ENCODE data around the gene NEUROG3.
"Not testable (repeated sequence)": the region's sequence is repeated elsewhere in the genome, so short reads cannot be mapped to it uniquely, and the experiment has no call there.

The NEUROG3 gene

DNA sequence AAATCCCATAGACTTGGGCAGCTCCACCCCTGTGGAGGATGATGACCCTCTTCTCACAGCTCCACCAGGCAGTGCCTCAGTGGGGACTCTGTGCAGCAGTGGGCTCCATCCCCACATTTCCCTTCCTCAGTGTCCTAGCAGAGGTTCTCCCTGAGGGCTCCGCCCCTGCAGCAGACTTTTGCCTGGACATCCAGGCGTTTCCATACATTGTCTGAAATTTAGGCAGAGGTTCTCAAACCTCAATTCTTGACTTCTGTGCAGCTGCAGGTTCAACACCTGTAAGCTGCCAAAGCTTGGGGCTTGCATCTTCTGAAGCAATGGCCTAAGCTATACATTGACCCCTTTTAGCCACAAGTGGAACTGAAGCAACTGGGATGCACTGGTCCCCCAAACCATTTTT, 31.8 kb downstream of the NEUROG3 start:
- TF ChIP-seq, protein P1, sequence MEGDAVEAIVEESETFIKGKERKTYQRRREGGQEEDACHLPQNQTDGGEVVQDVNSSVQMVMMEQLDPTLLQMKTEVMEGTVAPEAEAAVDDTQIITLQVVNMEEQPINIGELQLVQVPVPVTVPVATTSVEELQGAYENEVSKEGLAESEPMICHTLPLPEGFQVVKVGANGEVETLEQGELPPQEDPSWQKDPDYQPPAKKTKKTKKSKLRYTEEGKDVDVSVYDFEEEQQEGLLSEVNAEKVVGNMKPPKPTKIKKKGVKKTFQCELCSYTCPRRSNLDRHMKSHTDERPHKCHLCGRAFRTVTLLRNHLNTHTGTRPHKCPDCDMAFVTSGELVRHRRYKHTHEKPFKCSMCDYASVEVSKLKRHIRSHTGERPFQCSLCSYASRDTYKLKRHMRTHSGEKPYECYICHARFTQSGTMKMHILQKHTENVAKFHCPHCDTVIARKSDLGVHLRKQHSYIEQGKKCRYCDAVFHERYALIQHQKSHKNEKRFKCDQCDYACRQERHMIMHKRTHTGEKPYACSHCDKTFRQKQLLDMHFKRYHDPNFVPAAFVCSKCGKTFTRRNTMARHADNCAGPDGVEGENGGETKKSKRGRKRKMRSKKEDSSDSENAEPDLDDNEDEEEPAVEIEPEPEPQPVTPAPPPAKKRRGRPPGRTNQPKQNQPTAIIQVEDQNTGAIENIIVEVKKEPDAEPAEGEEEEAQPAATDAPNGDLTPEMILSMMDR (IDR thresholded peaks at IDR 0.05; ENCODE audit: insufficient read depth, low read length), result no peak
- TF ChIP-seq, protein P2, sequence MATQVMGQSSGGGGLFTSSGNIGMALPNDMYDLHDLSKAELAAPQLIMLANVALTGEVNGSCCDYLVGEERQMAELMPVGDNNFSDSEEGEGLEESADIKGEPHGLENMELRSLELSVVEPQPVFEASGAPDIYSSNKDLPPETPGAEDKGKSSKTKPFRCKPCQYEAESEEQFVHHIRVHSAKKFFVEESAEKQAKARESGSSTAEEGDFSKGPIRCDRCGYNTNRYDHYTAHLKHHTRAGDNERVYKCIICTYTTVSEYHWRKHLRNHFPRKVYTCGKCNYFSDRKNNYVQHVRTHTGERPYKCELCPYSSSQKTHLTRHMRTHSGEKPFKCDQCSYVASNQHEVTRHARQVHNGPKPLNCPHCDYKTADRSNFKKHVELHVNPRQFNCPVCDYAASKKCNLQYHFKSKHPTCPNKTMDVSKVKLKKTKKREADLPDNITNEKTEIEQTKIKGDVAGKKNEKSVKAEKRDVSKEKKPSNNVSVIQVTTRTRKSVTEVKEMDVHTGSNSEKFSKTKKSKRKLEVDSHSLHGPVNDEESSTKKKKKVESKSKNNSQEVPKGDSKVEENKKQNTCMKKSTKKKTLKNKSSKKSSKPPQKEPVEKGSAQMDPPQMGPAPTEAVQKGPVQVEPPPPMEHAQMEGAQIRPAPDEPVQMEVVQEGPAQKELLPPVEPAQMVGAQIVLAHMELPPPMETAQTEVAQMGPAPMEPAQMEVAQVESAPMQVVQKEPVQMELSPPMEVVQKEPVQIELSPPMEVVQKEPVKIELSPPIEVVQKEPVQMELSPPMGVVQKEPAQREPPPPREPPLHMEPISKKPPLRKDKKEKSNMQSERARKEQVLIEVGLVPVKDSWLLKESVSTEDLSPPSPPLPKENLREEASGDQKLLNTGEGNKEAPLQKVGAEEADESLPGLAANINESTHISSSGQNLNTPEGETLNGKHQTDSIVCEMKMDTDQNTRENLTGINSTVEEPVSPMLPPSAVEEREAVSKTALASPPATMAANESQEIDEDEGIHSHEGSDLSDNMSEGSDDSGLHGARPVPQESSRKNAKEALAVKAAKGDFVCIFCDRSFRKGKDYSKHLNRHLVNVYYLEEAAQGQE (IDR thresholded peaks at IDR 0.05; ENCODE audit: insufficient replicate concordance, low read depth), result no peak
- TF ChIP-seq GABPA (IDR thresholded peaks at IDR 0.05; ENCODE audit: low read depth), result no peak
- TF ChIP-seq POLR2AphosphoS5 (IDR thresholded peaks at IDR 0.05; ENCODE audit: low read depth), result no peak
- no peak for TF ChIP-seq SPI1 (IDR thresholded peaks at IDR 0.05; ENCODE audit: borderline replicate concordance, low read depth)
- DNase-seq (ENCODE audit: low read depth in 1 of 2, low spot score in 1 of 2), result no peak
- Histone ChIP-seq H3K4me3 (replicated peaks; ENCODE audit: insufficient read depth, low read length) (no peak overlapping the region), H3K27me3 (ENCODE audit: insufficient read depth, poor library complexity, severe bottlenecking) (no peaks in the 10 kb centered on the region), H3K27ac (replicated peaks) (no peak overlapping the region)

DNA sequence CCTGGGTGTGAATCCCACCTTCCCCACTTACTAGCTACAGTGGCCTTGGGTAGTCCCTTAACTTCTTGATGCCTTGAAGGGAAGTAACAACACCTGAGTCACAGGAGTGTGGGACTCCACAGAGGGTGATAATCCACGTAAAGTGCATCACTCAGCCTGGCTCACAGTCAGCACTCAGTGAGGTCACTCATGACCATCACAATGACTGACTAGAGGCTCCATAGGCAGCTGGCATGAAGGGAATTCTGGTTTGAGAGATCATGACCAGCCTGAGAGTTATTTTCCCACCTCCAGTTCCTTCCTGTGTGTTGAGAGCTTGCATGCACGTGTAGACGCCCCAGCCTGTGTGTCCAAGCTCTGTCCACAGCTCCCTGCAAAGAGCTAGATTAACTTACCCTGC, 34.8 kb downstream of the NEUROG3 start:
- H3K27me3 ChIP-seq (ENCODE audit: insufficient read depth, poor library complexity, severe bottlenecking), result peaks cover 7% of the 10 kb centered on the region
- no peak for TF ChIP-seq GABPA (IDR thresholded peaks at IDR 0.05; ENCODE audit: low read depth)

DNA sequence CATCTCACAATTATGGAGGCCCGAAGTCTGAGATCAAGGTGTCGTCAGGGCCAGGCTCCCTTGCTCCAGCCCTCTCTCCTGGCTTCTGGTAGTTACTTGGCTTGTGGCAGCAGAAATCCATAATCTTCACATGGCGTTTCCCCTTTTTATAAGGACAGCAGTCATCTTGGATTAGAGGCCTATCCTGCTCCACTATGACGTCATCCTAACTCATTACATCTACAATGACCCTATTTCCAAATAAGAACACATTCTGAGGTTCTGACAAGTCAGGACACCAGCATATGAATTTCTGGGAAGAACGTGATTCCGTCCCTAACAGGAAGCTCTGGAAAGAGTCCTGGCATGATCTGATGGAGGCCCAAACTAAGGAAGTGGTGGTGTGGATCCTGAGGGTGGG, 35.8 kb downstream of the NEUROG3 start:
- TF ChIP-seq, protein P2 (IDR thresholded peaks at IDR 0.05; ENCODE audit: insufficient replicate concordance, low read depth), result no peak
- TF ChIP-seq, protein P1 (IDR thresholded peaks at IDR 0.05; ENCODE audit: insufficient read depth, low read length), result no peak
- TF ChIP-seq SPI1 (IDR thresholded peaks at IDR 0.05; ENCODE audit: borderline replicate concordance, low read depth) (no peak), GABPA (IDR thresholded peaks at IDR 0.05; ENCODE audit: low read depth) (no peak), POLR2AphosphoS5 (IDR thresholded peaks at IDR 0.05; ENCODE audit: low read depth) (no peak)
- no peak for DNase-seq (ENCODE audit: low read depth in 1 of 2, low spot score in 1 of 2)
- Histone ChIP-seq H3K27ac (replicated peaks) (no peak overlapping the region), H3K4me3 (replicated peaks; ENCODE audit: insufficient read depth, low read length) (no peak overlapping the region), H3K27me3 (ENCODE audit: insufficient read depth, poor library complexity, severe bottlenecking) (peaks cover 11% of the 10 kb centered on the region)

More for the DNA sequence above, 34.8 kb downstream of the NEUROG3 start:
- Histone ChIP-seq H3K27ac (replicated peaks) (no peak overlapping the region), H3K4me3 (replicated peaks; ENCODE audit: insufficient read depth, low read length) (no peak overlapping the region)
- no peak for DNase-seq (ENCODE audit: low read depth in 1 of 2, low spot score in 1 of 2)

DNA sequence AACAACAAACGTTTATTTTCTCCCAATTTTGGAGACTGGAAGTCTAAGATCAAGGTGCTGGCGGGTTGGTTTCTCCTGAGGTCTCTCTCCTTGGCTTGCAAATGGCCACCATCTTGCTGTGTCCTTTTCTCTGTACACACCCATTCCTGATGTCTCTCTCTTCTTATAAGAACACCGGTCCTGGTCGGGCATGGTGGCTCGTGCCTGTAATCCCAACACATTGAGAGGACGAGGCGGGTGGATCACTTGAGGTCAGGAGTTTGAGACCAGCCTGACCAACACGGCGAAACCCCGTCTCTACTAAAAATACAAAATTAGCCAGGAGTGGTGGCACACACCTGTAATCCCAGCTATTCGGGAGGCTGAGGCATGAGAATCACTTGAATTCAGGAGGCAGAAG, 36.7 kb downstream of the NEUROG3 start:
- H3K27me3 ChIP-seq (ENCODE audit: insufficient read depth, poor library complexity, severe bottlenecking), result peaks cover 12% of the 10 kb centered on the region
- not testable (repeated sequence) for H3K4me3 ChIP-seq (replicated peaks; ENCODE audit: insufficient read depth, low read length); DNase-seq (ENCODE audit: low read depth in 1 of 2, low spot score in 1 of 2)

DNA sequence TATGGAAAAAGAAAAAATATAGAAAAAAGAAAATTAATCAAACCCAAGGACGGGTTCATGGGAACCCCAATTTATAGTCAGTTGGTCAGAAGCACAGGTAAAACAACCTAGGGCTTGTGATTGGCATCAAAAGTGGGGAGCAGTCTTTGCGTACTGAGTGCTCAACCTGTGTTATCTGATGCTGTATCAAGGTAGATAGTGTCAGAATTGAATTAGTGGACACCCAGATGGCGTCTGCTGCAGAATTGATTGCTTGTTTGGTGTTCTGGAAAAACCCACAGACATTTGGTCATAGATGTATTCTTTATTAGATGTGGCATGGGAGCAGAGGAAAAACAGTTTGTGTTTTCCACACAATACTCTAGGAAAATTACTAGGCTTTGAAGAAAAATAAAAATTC, 39.6 kb downstream of the NEUROG3 start:
- no peak for DNase-seq (ENCODE audit: low read depth in 1 of 2, low spot score in 1 of 2)
- TF ChIP-seq, protein P2 (IDR thresholded peaks at IDR 0.05; ENCODE audit: insufficient replicate concordance, low read depth), result no peak

More for the DNA sequence above, 36.7 kb downstream of the NEUROG3 start:
- not testable (repeated sequence) for H3K27ac ChIP-seq (replicated peaks)

More for the DNA sequence above, 39.6 kb downstream of the NEUROG3 start:
- H3K27ac ChIP-seq (replicated peaks), result no peak overlapping the region
- H3K4me3 ChIP-seq (replicated peaks; ENCODE audit: insufficient read depth, low read length), result no peak overlapping the region
- H3K27me3 ChIP-seq (ENCODE audit: insufficient read depth, poor library complexity, severe bottlenecking), result peaks cover 16% of the 10 kb centered on the region

All from HL-60 (cell line).